Measurements from ENCODE around the gene NR2F2.

DNA sequence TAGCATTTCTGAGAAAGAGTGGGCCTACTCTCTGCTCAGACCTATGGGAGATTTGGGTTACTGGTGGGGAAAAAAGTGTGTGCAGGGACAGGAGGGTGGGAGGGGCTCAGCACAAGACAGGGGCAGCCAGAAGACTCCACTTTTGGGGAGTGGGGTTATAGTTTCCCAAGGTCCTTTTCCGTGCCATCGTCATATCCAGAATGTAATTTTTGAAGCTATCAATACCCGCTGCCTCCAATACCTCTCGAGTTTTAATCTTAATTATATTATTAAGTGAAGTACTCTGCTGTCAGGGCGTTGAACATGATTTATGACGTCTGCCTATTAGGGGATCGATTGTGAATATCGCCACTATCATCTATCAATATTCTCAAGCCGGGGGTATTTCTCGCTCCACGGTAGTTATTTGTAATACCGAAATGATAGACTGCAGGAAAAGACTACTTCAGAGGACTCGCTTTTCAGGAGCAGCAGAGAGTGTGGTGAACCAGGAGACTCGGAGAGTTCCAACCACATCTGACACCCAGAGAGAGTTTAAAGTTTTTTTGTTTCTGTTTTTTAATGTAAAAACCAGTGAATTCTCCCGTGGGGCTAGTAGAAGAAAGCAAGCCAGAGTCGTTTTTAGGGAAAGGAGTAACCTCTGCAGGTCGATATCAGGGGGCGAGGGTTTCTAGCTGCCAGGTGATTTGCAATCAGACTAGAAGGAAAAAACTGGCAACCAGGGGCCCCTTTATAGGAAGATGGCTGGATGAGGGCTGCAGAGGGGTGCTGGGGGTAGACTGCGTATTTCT lies 20.6 kb downstream of the NR2F2 start:
- TF ChIP-seq, protein P1, sequence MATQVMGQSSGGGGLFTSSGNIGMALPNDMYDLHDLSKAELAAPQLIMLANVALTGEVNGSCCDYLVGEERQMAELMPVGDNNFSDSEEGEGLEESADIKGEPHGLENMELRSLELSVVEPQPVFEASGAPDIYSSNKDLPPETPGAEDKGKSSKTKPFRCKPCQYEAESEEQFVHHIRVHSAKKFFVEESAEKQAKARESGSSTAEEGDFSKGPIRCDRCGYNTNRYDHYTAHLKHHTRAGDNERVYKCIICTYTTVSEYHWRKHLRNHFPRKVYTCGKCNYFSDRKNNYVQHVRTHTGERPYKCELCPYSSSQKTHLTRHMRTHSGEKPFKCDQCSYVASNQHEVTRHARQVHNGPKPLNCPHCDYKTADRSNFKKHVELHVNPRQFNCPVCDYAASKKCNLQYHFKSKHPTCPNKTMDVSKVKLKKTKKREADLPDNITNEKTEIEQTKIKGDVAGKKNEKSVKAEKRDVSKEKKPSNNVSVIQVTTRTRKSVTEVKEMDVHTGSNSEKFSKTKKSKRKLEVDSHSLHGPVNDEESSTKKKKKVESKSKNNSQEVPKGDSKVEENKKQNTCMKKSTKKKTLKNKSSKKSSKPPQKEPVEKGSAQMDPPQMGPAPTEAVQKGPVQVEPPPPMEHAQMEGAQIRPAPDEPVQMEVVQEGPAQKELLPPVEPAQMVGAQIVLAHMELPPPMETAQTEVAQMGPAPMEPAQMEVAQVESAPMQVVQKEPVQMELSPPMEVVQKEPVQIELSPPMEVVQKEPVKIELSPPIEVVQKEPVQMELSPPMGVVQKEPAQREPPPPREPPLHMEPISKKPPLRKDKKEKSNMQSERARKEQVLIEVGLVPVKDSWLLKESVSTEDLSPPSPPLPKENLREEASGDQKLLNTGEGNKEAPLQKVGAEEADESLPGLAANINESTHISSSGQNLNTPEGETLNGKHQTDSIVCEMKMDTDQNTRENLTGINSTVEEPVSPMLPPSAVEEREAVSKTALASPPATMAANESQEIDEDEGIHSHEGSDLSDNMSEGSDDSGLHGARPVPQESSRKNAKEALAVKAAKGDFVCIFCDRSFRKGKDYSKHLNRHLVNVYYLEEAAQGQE (IDR thresholded peaks at IDR 0.05; ENCODE audit: borderline replicate concordance), result no peak
- TF ChIP-seq, protein P2, sequence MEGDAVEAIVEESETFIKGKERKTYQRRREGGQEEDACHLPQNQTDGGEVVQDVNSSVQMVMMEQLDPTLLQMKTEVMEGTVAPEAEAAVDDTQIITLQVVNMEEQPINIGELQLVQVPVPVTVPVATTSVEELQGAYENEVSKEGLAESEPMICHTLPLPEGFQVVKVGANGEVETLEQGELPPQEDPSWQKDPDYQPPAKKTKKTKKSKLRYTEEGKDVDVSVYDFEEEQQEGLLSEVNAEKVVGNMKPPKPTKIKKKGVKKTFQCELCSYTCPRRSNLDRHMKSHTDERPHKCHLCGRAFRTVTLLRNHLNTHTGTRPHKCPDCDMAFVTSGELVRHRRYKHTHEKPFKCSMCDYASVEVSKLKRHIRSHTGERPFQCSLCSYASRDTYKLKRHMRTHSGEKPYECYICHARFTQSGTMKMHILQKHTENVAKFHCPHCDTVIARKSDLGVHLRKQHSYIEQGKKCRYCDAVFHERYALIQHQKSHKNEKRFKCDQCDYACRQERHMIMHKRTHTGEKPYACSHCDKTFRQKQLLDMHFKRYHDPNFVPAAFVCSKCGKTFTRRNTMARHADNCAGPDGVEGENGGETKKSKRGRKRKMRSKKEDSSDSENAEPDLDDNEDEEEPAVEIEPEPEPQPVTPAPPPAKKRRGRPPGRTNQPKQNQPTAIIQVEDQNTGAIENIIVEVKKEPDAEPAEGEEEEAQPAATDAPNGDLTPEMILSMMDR (IDR thresholded peaks at IDR 0.05; ENCODE audit: poor library complexity, severe bottlenecking), result no peak
- no peak for TF ChIP-seq SMC3 (conservative IDR thresholded peaks at IDR 0.05; ENCODE audit: poor library complexity)
- no peak for TF ChIP-seq EZH2 (IDR thresholded peaks at IDR 0.05; ENCODE audit: borderline replicate concordance, insufficient read depth, low read length, poor library complexity, severe bottlenecking)

Data from neural cell (in vitro differentiated cells).